Forelimb muscle (tissue), 1 donor: ENCODE results near the gene CDK11B. TPM values are rescaled to one million over a fixed set of nuclear protein-coding genes. Genes with fewer than 3 reads are reported as not detected.
"Not testable (repeated sequence)": the region's sequence is repeated elsewhere in the genome, so short reads cannot be mapped to it uniquely, and the experiment has no call there.

Experiments used
- DNase-seq: peaks from one replicate; pipeline ENCODE4 v3.0.0-alpha.2; 2013; ENCODE audit warnings: low read depth
- polyA plus RNA-seq: library from polyadenylated mRNA; unstranded; fragments of 120-200 nt; gene quantifications from one replicate; pipeline ENCODE4 v1.2.1, GENCODE V29; 2013; ENCODE audit not compliant: insufficient read length

CDK11B gene
- polyA plus RNA-seq, 1 donor = 35.3 TPM

GRCh38 chr1:1599935-1600860 lies 58.6 kb downstream of the CDK11B start, which contains the start of gene FNDC10:
Gene FNDC10, minus strand, starts transcription at chr1:1600135. Its CDS starts 120 bp downstream, at chr1:1600015.
- no peak for DNase-seq

- DNase-seq = no peak
Observed at GRCh38 chr1:1599030-1599934, 59.5 kb downstream of the CDK11B start.

- DNase-seq = no peak
Observed at GRCh38 chr1:1598720-1599029, 60.1 kb downstream of the CDK11B start.

GRCh38 chr1:1598051-1598719 lies 60.6 kb downstream of the CDK11B start:
- no peak for DNase-seq

GRCh38 chr1:1597275-1597930 lies 61.4 kb downstream of the CDK11B start:
- DNase-seq = no peak

GRCh38 chr1:1596493-1597274 lies 62.1 kb downstream of the CDK11B start:
- DNase-seq = no peak

- DNase-seq = not testable (repeated sequence)
Observed at GRCh38 chr1:1595341-1595740, 63.5 kb downstream of the CDK11B start.

- no peak for DNase-seq
Observed at GRCh38 chr1:1594602-1595260, 64.1 kb downstream of the CDK11B start.

- DNase-seq = no peak
Observed at GRCh38 chr1:1593834-1594601, 64.8 kb downstream of the CDK11B start.

- no peak for DNase-seq
Observed at GRCh38 chr1:1591452-1591851, 67.4 kb downstream of the CDK11B start.

Other genes starting within 250 kb of the CDK11B start
- gene ANKRD65, start 237.7 kb downstream of the CDK11B start, polyA plus RNA-seq = 22.1 TPM
- 56.6 TPM for gene VWA1, start 223.3 kb downstream of the CDK11B start, polyA plus RNA-seq
- 0.30 TPM for gene ATAD3C, start 209.3 kb downstream of the CDK11B start, polyA plus RNA-seq
- gene ATAD3B, start 187.2 kb downstream of the CDK11B start, polyA plus RNA-seq = 12.0 TPM
- 16.7 TPM for gene ATAD3A, start 146.8 kb downstream of the CDK11B start, polyA plus RNA-seq
- gene TMEM240, start 118.4 kb downstream of the CDK11B start, polyA plus RNA-seq = 4.1 TPM
- gene SSU72, start 84.1 kb downstream of the CDK11B start, polyA plus RNA-seq = 95.9 TPM
- gene FNDC10, start 58.9 kb downstream of the CDK11B start, polyA plus RNA-seq = 2.0 TPM
- 78.7 TPM for gene MIB2, start 43.5 kb downstream of the CDK11B start, polyA plus RNA-seq
- gene MMP23B, start 26.8 kb downstream of the CDK11B start, polyA plus RNA-seq = 44.9 TPM
- 47.2 TPM for gene SLC35E2B, start 33.8 kb upstream of the CDK11B start, polyA plus RNA-seq
- gene CDK11A, start 65.4 kb upstream of the CDK11B start, polyA plus RNA-seq = 23.9 TPM
- gene NADK, start 119.5 kb upstream of the CDK11B start, polyA plus RNA-seq = 29.7 TPM
- gene GNB1, start 232.1 kb upstream of the CDK11B start, polyA plus RNA-seq = 157 TPM